ENCODE measurements around the gene ZNF827. TPM values are rescaled to one million over a fixed set of nuclear protein-coding genes. Genes with fewer than 3 reads are reported as not detected.

The ZNF827 gene
- total RNA-seq, 4 donors from 2014 or later, result 9.3 to 39.4 (median 20.3) TPM

DNA sequence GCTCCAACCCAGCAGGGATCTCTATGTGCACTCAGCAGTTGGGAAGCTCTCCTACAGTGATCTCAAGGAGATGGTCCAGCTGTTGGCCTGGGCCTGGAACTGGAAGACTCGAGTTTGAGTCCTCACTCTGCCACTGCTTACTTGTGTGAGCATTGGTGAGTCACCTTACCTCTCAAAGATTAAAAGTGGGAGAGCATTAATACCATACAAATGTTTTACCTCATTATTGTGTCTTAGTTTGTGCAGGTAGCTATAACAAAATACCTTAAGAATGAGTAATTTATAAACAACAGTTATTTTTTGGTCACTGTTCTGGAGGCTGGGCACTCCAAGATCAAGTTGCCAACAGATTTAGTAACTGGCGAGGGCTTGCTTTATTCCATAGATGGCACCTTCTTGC, 21.4 kb upstream of the ZNF827 start:
- Histone ChIP-seq H3K4me1 (no peaks in the 10 kb centered on the region), H3K4me3 (no peak overlapping the region), H3K27ac (no peak overlapping the region), H3K27me3 (no peaks in the 10 kb centered on the region), H3K9me3 (peaks cover 0 to 7% (median 0%) of the 10 kb centered on the region in 3 donors), H3K36me3 (no peaks in the 10 kb centered on the region)
- TF ChIP-seq POLR2A (IDR thresholded peaks at IDR 0.05) (no peak), EP300 (IDR thresholded peaks at IDR 0.05) (no peak), CTCF (IDR thresholded peaks at IDR 0.05) (no peak), POLR2AphosphoS5 (IDR thresholded peaks at IDR 0.05) (no peak)
- 66% methylated on average over 2 of the region's 2 CpGs; no CpG with 5 or more reads in 1 of the 2 donors for WGBS, 2 donors (ENCODE audit: low coverage in 1 of 2)
- ATAC-seq, result no peak

- H3K9me3 ChIP-seq, result peaks cover 0 to 7% (median 0%) of the 10 kb centered on the region in 3 donors
- no peaks in the 10 kb centered on the region for H3K27me3 ChIP-seq
- no peak overlapping the region for H3K4me3 ChIP-seq
- no peak for TF ChIP-seq CTCF (IDR thresholded peaks at IDR 0.05)
- no peak for TF ChIP-seq POLR2AphosphoS5 (IDR thresholded peaks at IDR 0.05)
- no peak for TF ChIP-seq POLR2A (IDR thresholded peaks at IDR 0.05)
- no peak for TF ChIP-seq EP300 (IDR thresholded peaks at IDR 0.05)
- no peak for ATAC-seq
- H3K36me3 ChIP-seq, result no peaks in the 10 kb centered on the region
- no peaks in the 10 kb centered on the region for H3K4me1 ChIP-seq
- H3K27ac ChIP-seq, result no peak overlapping the region
- WGBS, 2 donors (ENCODE audit: low coverage in 1 of 2), result 44% methylated on average over 1 of the region's 1 CpG; no CpG with 5 or more reads in 1 of the 2 donors
These were observed 18.7 kb upstream of the ZNF827 start for GRCh38 chr4:145957302-145957701.

DNA sequence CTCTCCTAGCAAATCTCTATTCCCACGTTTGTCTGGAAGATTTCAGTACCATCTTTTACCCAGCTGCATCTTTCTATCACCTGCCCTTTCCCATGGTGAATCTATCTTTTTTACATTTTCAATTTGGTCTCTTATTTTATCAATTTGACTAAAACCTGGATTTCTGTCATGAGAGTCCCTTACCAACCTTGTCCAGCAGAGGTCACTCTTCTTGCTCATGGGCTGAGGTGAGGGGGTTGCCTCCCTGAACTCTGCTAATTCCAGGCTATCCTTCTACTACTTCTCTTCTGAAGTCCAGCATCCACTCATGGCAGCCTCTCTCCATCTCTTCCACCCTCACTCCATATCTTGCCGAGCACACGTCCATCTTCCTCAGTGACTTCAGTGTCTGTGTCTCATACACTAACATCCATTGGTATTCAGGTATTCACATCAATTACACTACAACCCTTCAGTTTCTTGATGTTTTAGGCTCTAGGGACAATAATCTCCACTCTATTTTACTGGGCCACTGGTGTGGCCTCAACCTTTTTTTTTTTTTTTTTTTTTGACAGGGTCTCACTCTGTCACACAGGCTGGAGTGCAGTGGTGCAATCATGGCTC, 17.8 kb upstream of the ZNF827 start:
- peaks cover 0 to 7% (median 0%) of the 10 kb centered on the region in 3 donors for H3K9me3 ChIP-seq
- no peak for ATAC-seq
- H3K4me1 ChIP-seq, result no peaks in the 10 kb centered on the region
- H3K4me3 ChIP-seq, result no peak overlapping the region
- H3K36me3 ChIP-seq, result no peaks in the 10 kb centered on the region
- no peaks in the 10 kb centered on the region for H3K27me3 ChIP-seq
- TF ChIP-seq CTCF (IDR thresholded peaks at IDR 0.05) (peak in 3 of 4 experiments; percentile 42 to 64 (median 61)), POLR2A (IDR thresholded peaks at IDR 0.05) (no peak)
- WGBS, 2 donors (ENCODE audit: low coverage in 1 of 2), result 54 to 58% methylated on average over 3 of the region's 3 CpGs
- no peak overlapping the region for H3K27ac ChIP-seq

DNA sequence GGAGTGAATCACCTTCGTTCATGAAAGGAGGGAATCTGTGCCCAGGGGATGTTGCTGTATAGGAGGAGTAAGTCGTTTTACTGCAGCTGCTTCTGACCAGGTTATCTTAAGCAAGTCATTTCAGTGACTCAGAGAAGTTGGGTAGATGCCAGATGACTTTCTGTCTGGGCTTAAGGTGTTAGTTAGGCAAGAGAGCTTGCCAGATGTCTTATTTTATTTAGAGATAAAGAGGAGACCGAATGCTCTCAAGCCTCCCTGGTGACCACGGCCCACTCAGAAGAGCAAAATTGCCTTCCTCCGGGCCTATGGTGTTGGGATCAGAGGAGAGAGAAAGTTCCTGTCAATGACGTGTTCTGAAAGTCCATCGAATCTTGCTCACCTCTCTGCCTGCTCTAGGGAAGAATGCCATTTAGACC, 16.3 kb upstream of the ZNF827 start:
- Histone ChIP-seq H3K9me3 (peaks cover 0 to 7% (median 0%) of the 10 kb centered on the region in 3 donors), H3K4me1 (no peaks in the 10 kb centered on the region), H3K27ac (no peak overlapping the region), H3K36me3 (no peaks in the 10 kb centered on the region), H3K27me3 (no peaks in the 10 kb centered on the region), H3K4me3 (no peak overlapping the region)
- TF ChIP-seq POLR2A (IDR thresholded peaks at IDR 0.05) (no peak), EP300 (IDR thresholded peaks at IDR 0.05) (no peak), CTCF (IDR thresholded peaks at IDR 0.05) (no peak), POLR2AphosphoS5 (IDR thresholded peaks at IDR 0.05) (no peak)
- no peak for ATAC-seq
- 63 to 76% methylated on average over 6 to 7 of the region's 7 CpGs for WGBS, 2 donors (ENCODE audit: low coverage in 1 of 2)

DNA sequence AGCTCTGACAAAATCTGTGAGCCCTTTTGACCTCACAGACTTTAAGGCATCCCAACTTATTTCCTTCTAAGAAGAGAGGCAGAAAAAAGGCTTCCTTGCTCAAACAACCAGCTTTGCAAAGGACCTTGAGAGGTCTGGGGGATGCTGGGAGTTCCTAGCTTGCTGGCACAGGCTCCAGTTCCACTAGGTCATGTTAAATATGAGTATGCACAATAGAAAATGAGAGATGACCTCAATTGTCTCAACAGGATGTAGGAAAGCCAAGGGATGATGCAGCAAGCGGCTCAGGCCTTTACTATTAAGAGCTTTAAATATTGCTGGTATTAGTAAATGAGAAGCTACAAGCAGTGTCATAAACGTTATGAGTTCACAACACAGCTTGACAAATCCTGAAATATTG, 13.3 kb upstream of the ZNF827 start:
- no peak overlapping the region for H3K4me3 ChIP-seq
- no peak overlapping the region for H3K27ac ChIP-seq
- H3K9me3 ChIP-seq, result peaks cover 0 to under 1% (median 0%) of the 10 kb centered on the region in 3 donors
- WGBS, 2 donors (ENCODE audit: low coverage in 1 of 2), result 64 to 73% methylated on average over 2 of the region's 2 CpGs
- no peaks in the 10 kb centered on the region for H3K4me1 ChIP-seq
- H3K36me3 ChIP-seq, result no peaks in the 10 kb centered on the region
- no peak for ATAC-seq
- no peak for TF ChIP-seq POLR2AphosphoS5 (IDR thresholded peaks at IDR 0.05)
- TF ChIP-seq EP300 (IDR thresholded peaks at IDR 0.05), result no peak
- no peak for TF ChIP-seq CTCF (IDR thresholded peaks at IDR 0.05)
- no peak for TF ChIP-seq POLR2A (IDR thresholded peaks at IDR 0.05)
- H3K27me3 ChIP-seq, result no peaks in the 10 kb centered on the region

Data from gastroesophageal sphincter (tissue), 4 donors.